Fibroblast of pulmonary artery (primary cell): ENCODE measurements around the gene DNAJC5G.

Experiments used
- DNase-seq: peaks from one replicate; pipeline ENCODE4 v3.0.0-alpha.2; 2010; ENCODE audit warnings: low read depth
- H3K4me3 ChIP-seq: replicated peaks from 2 replicates; pipeline ENCODE4 v1.5.1; 2011; ENCODE audit warnings: low read depth, mild to moderate bottlenecking, control low read depth, low read length, moderate library complexity
- TF ChIP-seq, protein P1 (sequence below): IDR thresholded peaks from 2 replicates; pipeline ENCODE4 v1.5.1; 2011; ENCODE audit warnings: mild to moderate bottlenecking, control low read depth, low read length, inconsistent platforms; ENCODE audit errors: missing control alignments

The DNAJC5G gene

DNA sequence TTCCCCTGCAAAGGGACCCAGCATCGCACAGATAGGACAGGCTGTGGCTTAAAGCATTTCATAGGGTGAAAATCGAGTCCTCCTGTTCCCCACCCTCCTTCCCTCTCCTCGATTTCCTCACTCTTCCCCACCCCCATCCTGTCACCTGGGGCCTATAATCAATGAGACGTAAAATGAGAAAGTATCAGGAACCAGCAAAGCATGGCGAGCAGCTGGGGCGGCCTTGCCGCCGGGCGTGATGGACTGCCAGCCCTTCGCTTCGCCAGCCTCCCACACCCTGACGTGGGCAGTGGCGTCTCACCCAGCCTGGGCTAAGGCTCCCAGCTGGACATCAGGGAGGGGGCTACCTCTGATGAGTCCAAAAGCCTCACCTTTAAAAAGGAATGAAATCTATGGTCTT, 23.5 kb upstream of the DNAJC5G start:
- no peak for DNase-seq
- no peak overlapping the region for H3K4me3 ChIP-seq
- TF ChIP-seq, protein P1, sequence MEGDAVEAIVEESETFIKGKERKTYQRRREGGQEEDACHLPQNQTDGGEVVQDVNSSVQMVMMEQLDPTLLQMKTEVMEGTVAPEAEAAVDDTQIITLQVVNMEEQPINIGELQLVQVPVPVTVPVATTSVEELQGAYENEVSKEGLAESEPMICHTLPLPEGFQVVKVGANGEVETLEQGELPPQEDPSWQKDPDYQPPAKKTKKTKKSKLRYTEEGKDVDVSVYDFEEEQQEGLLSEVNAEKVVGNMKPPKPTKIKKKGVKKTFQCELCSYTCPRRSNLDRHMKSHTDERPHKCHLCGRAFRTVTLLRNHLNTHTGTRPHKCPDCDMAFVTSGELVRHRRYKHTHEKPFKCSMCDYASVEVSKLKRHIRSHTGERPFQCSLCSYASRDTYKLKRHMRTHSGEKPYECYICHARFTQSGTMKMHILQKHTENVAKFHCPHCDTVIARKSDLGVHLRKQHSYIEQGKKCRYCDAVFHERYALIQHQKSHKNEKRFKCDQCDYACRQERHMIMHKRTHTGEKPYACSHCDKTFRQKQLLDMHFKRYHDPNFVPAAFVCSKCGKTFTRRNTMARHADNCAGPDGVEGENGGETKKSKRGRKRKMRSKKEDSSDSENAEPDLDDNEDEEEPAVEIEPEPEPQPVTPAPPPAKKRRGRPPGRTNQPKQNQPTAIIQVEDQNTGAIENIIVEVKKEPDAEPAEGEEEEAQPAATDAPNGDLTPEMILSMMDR, result no peak

DNA sequence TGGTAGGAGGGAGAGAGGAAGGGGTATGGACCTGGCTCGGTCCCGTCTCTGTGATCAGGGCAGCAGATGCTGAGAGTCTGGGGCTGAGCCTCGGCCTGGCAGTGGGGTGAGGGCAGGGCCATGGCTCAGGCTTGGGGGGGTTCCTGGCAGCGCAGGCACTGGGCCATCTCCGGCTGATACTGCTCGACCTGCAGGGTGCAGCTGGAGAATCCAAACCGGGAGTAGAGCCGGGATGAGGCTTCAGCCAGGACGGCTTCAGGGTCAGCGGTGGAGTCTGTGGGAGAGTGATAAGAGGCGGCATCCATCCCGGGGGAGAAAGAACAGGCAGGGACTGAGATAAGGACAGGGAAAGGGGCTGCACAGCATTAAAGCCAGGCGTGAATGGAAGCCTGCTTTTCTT, 20.0 kb upstream of the DNAJC5G start:
- TF ChIP-seq, protein P1, result no peak
- H3K4me3 ChIP-seq, result no peak overlapping the region

DNA sequence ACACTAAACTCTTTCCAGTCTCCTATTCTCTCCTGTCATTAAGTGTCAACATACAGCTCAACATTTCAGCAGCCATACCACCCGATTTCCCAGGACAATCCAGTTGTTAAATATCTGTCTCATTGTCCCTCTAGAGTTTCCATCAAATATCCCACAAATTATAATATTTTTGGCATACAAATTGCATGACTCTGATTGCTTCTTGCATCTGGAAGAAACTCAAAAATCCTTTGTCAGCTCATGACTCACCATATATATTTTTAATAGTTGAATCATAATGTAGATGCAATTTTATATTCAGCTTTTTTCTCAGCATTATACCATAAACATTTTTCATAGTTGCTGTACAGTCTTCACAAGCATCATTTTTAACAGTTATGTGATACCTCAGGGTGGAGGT, 19.6 kb upstream of the DNAJC5G start:
- DNase-seq, result peak; percentile 52
- TF ChIP-seq, protein P1, result no peak
- H3K4me3 ChIP-seq, result no peak overlapping the region

More for the DNA sequence above, 20.0 kb upstream of the DNAJC5G start:
- DNase-seq, result no peak

- TF ChIP-seq, protein P1, result no peak
- DNase-seq, result no peak
Observed at GRCh38 chr2:27256855-27257454, 18.3 kb upstream of the DNAJC5G start.

GRCh38 chr2:27258051-27258450, 17.2 kb upstream of the DNAJC5G start:
- TF ChIP-seq, protein P1, result no peak
- no peak for DNase-seq

More at GRCh38 chr2:27256855-27257454, 18.3 kb upstream of the DNAJC5G start:
- no peak overlapping the region for H3K4me3 ChIP-seq

GRCh38 chr2:27261241-27261925, 13.8 kb upstream of the DNAJC5G start:
- no peak overlapping the region for H3K4me3 ChIP-seq
- no peak for DNase-seq
- TF ChIP-seq, protein P1, result no peak

More at GRCh38 chr2:27258051-27258450, 17.2 kb upstream of the DNAJC5G start:
- H3K4me3 ChIP-seq, result no peak overlapping the region
